SK-N-SH treated with all-trans-retinoic acid at 6 μM for 48 hours (cell line): ENCODE results near the gene RBM39.

Experiments used
- CSDC2 ChIP-seq: fragments of 250-450 bp; sonication (Bioruptor Pico); IDR thresholded peaks from 2 replicates; pipeline ENCODE4 v1.5.0; 2020; ENCODE audit warnings: mild to moderate bottlenecking, moderate library complexity
- ESRRG ChIP-seq: fragments of 250-450 bp; sonication (Bioruptor Pico); IDR thresholded peaks from 2 replicates; pipeline ENCODE4 v1.6.1; 2021; ENCODE audit warnings: mild to moderate bottlenecking
- PATZ1 ChIP-seq: fragments of 250-450 bp; sonication (Bioruptor Pico); IDR thresholded peaks from 2 replicates; pipeline ENCODE4 v1.8.0; 2020; ENCODE audit warnings: mild to moderate bottlenecking, moderate library complexity, borderline replicate concordance
- TSHZ2 ChIP-seq: fragments of 250-450 bp; sonication (Bioruptor Pico); IDR thresholded peaks from 2 replicates; pipeline ENCODE4 v1.5.0; 2020; ENCODE audit warnings: mild to moderate bottlenecking, moderate library complexity
- ZFP3 ChIP-seq: fragments of 250-450 bp; sonication (Bioruptor Pico); IDR thresholded peaks from 2 replicates; pipeline ENCODE4 v1.5.0; 2020; ENCODE audit warnings: mild to moderate bottlenecking, moderate library complexity
- ZFP30 ChIP-seq: fragments of 450-650 bp; formaldehyde crosslinking; IDR thresholded peaks from 2 replicates; pipeline ENCODE4 v1.5.0; 2022; ENCODE audit warnings: mild to moderate bottlenecking, moderate library complexity

GRCh38 chr20:35791097-35791496, 49.0 kb upstream of the RBM39 start:
- TF ChIP-seq PATZ1 (no peak), CSDC2 (CRISPR knock-in tag) (no peak), TSHZ2 (CRISPR knock-in tag) (no peak), ZFP3 (no peak), ESRRG (CRISPR knock-in tag) (no peak), ZFP30 (no peak)
